D721Med (cell line): Measurements from ENCODE around the gene KCNH8.

ENCODE experiments used
- DNase-seq: peaks from one replicate; pipeline ENCODE4 v3.0.0; 2011; ENCODE audit warnings: low spot score; ENCODE audit not compliant: insufficient read length
- FAIRE-seq: peaks from 2 replicates; lab custom pipeline; 2011; peaks lifted over from hg19 to GRCh38; lab: Jason Lieb, UNC
- TF ChIP-seq, protein P1 (sequence below): IDR thresholded peaks from 2 replicates; pipeline ENCODE4 v1.5.1; 2012; ENCODE audit warnings: mild to moderate bottlenecking, control low read depth; ENCODE audit not compliant: insufficient read depth; ENCODE audit errors: missing control alignments

The KCNH8 gene

DNA sequence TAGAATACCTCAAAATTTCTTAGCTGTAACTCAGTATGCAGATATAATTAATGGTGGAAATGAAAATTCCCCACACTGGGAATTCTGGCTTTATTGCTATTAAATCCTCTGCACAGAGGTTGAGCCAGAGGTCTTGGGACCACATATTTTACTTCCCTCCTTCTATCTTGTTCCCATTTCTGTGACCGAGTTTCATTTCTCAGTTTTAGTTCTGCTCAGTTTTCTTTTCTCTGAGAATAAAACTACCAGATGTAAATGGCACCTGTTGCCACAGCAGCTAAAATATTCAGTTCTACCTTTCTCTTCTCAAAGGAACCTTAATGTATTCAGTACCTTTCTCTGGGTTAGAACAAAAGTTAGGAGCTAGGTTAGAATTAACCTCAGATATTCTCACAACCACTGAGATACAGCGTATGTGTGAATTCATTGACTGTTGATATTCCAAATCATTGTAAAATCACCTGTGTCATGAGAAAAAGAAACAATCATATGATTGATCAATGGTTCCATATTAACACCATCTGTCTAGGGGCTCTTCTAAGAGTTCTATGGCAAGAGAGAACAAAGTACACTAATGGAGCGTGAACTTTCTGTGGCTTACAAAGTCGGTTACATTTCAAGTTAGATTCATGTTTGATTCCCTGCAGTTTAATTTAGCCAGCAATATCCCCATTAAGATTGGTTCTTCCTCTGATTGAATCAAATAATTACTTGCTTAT, 411.6 kb downstream of the KCNH8 start:
- DNase-seq: no peak
- FAIRE-seq: no peak
- TF ChIP-seq, protein P1, sequence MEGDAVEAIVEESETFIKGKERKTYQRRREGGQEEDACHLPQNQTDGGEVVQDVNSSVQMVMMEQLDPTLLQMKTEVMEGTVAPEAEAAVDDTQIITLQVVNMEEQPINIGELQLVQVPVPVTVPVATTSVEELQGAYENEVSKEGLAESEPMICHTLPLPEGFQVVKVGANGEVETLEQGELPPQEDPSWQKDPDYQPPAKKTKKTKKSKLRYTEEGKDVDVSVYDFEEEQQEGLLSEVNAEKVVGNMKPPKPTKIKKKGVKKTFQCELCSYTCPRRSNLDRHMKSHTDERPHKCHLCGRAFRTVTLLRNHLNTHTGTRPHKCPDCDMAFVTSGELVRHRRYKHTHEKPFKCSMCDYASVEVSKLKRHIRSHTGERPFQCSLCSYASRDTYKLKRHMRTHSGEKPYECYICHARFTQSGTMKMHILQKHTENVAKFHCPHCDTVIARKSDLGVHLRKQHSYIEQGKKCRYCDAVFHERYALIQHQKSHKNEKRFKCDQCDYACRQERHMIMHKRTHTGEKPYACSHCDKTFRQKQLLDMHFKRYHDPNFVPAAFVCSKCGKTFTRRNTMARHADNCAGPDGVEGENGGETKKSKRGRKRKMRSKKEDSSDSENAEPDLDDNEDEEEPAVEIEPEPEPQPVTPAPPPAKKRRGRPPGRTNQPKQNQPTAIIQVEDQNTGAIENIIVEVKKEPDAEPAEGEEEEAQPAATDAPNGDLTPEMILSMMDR: no peak

DNA sequence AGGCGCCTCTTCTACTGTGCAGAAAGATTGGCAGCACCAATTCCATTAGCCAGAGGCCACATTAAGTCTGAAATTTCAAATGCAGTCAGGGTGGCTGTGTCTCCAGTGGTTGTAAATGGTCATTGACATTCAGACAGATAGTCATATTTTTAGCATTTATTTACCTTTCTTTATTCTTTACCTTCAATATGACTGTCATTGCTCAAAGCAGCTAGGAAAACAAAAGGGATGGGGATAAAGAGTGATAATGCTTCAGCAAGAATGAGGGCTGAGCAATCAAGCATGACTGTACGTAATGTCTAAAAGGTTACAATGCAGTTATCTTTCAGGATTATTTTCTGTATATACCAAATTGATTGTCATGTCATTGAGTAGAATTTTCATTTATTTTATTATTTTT, 425.3 kb downstream of the KCNH8 start:
- no peak for FAIRE-seq
- TF ChIP-seq, protein P1: no peak
- no peak for DNase-seq

DNA sequence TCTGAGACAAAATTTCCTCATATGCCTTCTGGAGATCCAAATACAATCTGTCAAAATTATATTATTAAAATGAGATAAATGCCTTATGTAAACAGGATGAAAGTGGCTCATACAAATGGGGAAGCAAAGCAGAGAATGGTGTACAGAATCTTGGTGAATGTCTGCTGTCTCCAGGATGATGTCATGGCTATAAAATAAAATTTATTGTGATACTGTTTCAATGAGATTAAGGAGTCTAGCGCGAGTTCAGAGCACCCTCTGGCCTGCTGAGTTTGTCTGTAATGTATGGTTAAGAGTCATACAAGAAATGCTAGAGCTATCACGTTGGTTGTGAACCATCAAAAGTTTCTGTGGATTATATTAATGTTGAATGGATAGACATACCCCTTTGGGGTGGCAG, 426.0 kb downstream of the KCNH8 start:
- TF ChIP-seq, protein P1: no peak
- DNase-seq: no peak
- no peak for FAIRE-seq

DNA sequence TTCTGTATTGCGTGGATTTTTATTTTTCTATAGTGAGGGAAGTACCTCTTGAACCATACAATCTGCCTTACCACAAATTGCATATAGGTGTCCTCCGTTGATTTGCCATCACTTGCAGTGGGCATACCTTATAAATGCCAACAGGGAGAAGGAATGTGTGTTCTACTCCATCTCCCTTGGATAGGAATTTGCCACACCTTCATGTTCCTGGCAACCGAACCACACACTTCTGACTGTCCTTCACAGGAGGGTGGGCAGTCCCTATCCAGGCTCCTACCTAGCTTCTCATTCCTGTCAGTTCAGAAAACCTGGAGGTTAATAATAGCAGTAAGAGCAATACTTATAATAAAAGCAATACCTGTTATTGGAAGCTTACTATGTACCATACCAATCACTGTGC, 428.0 kb downstream of the KCNH8 start:
- no peak for DNase-seq
- TF ChIP-seq, protein P1: no peak
- no peak for FAIRE-seq
